ENCODE results near the gene CRHR1. TPM values are rescaled to one million over a fixed set of nuclear protein-coding genes. Genes with fewer than 3 reads are reported as not detected.

The CRHR1 gene
- total and polyA plus RNA-seq, 10 of the 15 experiments (the other 5 are each of a cell fraction or from before 2014, with no cell fraction given), result 0.08 TPM; not detected in 9

DNA sequence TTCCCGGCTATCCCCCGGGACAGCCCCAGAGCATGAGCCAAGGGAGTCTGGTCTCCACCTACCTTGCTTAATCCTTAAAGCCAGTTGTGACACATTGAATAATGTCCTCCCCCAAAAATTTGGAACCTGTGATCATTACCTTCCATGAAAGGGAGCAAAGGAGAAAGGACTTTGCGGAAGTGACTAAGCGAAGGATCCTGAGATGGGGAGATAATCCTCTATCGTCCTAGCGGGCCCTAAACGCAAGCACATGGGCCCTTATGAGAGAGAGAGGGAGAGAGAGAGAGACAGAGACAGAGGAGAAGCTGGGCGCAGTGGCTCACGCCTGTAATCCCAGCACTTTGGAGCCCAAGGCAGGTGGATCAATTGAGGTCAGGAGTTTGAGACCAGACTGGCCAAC, 70.1 kb downstream of the CRHR1 start:
- BruUV-seq (replicated peaks), result no TSS peak
- TF ChIP-seq, protein P1, sequence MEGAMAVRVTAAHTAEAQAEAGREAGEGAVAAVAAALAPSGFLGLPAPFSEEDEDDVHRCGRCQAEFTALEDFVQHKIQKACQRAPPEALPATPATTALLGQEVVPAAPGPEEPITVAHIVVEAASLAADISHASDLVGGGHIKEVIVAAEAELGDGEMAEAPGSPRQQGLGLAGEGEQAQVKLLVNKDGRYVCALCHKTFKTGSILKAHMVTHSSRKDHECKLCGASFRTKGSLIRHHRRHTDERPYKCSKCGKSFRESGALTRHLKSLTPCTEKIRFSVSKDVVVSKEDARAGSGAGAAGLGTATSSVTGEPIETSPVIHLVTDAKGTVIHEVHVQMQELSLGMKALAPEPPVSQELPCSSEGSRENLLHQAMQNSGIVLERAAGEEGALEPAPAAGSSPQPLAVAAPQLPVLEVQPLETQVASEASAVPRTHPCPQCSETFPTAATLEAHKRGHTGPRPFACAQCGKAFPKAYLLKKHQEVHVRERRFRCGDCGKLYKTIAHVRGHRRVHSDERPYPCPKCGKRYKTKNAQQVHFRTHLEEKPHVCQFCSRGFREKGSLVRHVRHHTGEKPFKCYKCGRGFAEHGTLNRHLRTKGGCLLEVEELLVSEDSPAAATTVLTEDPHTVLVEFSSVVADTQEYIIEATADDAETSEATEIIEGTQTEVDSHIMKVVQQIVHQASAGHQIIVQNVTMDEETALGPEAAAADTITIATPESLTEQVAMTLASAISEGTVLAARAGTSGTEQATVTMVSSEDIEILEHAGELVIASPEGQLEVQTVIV (IDR thresholded peaks at IDR 0.05; ENCODE audit: borderline replicate concordance, partially characterized antibody), result no peak
- TF ChIP-seq TBL1XR1 (IDR thresholded peaks at IDR 0.05; ENCODE audit: low read depth, low read length) (no peak), RAD21 (IDR thresholded peaks at IDR 0.05; ENCODE audit: insufficient read depth, low read depth, low read length) (no peak), EZH2 (IDR thresholded peaks at IDR 0.05; ENCODE audit: borderline replicate concordance, control insufficient read depth, low read depth, low read length) (no peak), CREB1 (IDR thresholded peaks at IDR 0.05; ENCODE audit: low read depth) (no peak), PAX8 (IDR thresholded peaks at IDR 0.05) (no peak), ZNF24 (IDR thresholded peaks at IDR 0.05) (no peak), IKZF2 (IDR thresholded peaks at IDR 0.05) (no peak)
- TF ChIP-seq, protein P2, sequence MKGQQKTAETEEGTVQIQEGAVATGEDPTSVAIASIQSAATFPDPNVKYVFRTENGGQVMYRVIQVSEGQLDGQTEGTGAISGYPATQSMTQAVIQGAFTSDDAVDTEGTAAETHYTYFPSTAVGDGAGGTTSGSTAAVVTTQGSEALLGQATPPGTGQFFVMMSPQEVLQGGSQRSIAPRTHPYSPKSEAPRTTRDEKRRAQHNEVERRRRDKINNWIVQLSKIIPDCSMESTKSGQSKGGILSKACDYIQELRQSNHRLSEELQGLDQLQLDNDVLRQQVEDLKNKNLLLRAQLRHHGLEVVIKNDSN (IDR thresholded peaks at IDR 0.05; ENCODE audit: borderline replicate concordance, extremely low read length, insufficient read depth, low read depth, low read length), result no peak
- TF ChIP-seq, protein P3, sequence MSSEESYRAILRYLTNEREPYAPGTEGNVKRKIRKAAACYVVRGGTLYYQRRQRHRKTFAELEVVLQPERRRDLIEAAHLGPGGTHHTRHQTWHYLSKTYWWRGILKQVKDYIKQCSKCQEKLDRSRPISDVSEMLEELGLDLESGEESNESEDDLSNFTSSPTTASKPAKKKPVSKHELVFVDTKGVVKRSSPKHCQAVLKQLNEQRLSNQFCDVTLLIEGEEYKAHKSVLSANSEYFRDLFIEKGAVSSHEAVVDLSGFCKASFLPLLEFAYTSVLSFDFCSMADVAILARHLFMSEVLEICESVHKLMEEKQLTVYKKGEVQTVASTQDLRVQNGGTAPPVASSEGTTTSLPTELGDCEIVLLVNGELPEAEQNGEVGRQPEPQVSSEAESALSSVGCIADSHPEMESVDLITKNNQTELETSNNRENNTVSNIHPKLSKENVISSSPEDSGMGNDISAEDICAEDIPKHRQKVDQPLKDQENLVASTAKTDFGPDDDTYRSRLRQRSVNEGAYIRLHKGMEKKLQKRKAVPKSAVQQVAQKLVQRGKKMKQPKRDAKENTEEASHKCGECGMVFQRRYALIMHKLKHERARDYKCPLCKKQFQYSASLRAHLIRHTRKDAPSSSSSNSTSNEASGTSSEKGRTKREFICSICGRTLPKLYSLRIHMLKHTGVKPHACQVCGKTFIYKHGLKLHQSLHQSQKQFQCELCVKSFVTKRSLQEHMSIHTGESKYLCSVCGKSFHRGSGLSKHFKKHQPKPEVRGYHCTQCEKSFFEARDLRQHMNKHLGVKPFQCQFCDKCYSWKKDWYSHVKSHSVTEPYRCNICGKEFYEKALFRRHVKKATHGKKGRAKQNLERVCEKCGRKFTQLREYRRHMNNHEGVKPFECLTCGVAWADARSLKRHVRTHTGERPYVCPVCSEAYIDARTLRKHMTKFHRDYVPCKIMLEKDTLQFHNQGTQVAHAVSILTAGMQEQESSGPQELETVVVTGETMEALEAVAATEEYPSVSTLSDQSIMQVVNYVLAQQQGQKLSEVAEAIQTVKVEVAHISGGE (CRISPR knock-in tag; IDR thresholded peaks at IDR 0.05), result no peak
- TF ChIP-seq, protein P4, sequence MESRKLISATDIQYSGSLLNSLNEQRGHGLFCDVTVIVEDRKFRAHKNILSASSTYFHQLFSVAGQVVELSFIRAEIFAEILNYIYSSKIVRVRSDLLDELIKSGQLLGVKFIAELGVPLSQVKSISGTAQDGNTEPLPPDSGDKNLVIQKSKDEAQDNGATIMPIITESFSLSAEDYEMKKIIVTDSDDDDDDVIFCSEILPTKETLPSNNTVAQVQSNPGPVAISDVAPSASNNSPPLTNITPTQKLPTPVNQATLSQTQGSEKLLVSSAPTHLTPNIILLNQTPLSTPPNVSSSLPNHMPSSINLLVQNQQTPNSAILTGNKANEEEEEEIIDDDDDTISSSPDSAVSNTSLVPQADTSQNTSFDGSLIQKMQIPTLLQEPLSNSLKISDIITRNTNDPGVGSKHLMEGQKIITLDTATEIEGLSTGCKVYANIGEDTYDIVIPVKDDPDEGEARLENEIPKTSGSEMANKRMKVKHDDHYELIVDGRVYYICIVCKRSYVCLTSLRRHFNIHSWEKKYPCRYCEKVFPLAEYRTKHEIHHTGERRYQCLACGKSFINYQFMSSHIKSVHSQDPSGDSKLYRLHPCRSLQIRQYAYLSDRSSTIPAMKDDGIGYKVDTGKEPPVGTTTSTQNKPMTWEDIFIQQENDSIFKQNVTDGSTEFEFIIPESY (IDR thresholded peaks at IDR 0.05), result no peak
- TF ChIP-seq, protein P5, sequence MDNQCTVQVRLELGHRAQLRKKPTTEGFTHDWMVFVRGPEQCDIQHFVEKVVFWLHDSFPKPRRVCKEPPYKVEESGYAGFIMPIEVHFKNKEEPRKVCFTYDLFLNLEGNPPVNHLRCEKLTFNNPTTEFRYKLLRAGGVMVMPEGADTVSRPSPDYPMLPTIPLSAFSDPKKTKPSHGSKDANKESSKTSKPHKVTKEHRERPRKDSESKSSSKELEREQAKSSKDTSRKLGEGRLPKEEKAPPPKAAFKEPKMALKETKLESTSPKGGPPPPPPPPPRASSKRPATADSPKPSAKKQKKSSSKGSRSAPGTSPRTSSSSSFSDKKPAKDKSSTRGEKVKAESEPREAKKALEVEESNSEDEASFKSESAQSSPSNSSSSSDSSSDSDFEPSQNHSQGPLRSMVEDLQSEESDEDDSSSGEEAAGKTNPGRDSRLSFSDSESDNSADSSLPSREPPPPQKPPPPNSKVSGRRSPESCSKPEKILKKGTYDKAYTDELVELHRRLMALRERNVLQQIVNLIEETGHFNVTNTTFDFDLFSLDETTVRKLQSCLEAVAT (IDR thresholded peaks at IDR 0.05), result no peak

More for the DNA sequence above, 70.1 kb downstream of the CRHR1 start:
- ChIA-PET SMC1A (ENCODE audit: uncharacterized antibody, unreplicated experiment) (no interaction called here), POLR2A (no interaction called here), RAD21 (ENCODE audit: unreplicated experiment) (no interaction called here), CTCF (no interaction called here)
- no peak overlapping the region for H2AFZ ChIP-seq (ENCODE audit: control insufficient read depth, low read depth, low read length)
- H3K27me3 ChIP-seq (replicated peaks in 1 of 2; ENCODE audit: control insufficient read depth in 2 of 2, insufficient read depth in 2 of 2, low read length in 1 of 2), result no peaks in the 10 kb centered on the region; a peak in 2 of 4 replicates
- ATAC-seq (no peak), FAIRE-seq (no peak), DNase-seq (ENCODE audit: low read depth, low spot score) (no peak)
- no peak overlapping the region for H3K4me3 ChIP-seq
- H3K9ac ChIP-seq (ENCODE audit: control insufficient read depth, insufficient read depth, low read length), result no peak overlapping the region
- H3K9me3 ChIP-seq (replicated peaks; ENCODE audit: control insufficient read depth, insufficient read depth, low read length), result no peaks in the 10 kb centered on the region
- H3K4me2 ChIP-seq (ENCODE audit: control insufficient read depth, insufficient read depth), result no peak overlapping the region
- no peaks in the 10 kb centered on the region for H3K79me2 ChIP-seq (ENCODE audit: control insufficient read depth, insufficient read depth, low read length)
- 49% methylated on average over 9 of the region's 9 CpGs for WGBS (ENCODE audit: insufficient coverage, insufficient replicate concordance, low lambda C conversion rate, missing lambda C conversion rate)
- no peaks in the 10 kb centered on the region for H3K4me1 ChIP-seq (ENCODE audit: control insufficient read depth, insufficient read depth, low read length)
- H3K36me3 ChIP-seq (ENCODE audit: control insufficient read depth in 2 of 2, insufficient read depth in 2 of 2, low read length in 1 of 2), result no peaks in the 10 kb centered on the region
- H3K27ac ChIP-seq (ENCODE audit: control insufficient read depth, insufficient read depth), result no peak overlapping the region
- intact Hi-C loops (cut with micrococcal nuclease; ENCODE audit: unreplicated experiment), result no loop called here
- in situ Hi-C loops (cut with MboI), result no loop called here
- H4K20me1 ChIP-seq (ENCODE audit: control insufficient read depth, insufficient read depth), result no peaks in the 10 kb centered on the region

Data from GM12878 (cell line).